DOHH2 (cell line): ENCODE measurements around the gene BLOC1S5.

Experiments used
- H3F3A ChIP-seq: fragments of 200-600 bp; sonication (generic), shearing (Covaris generic); 2 replicates; pipeline ENCODE4 v1.6.0; 2016; ENCODE audit warnings: antibody characterized with exemption, mild to moderate bottlenecking; ENCODE audit not compliant: control insufficient read depth, insufficient read depth
- H3K27ac ChIP-seq: fragments of 200-600 bp; sonication (generic); 2 replicates; pipeline ENCODE4 v1.5.1; 2014; ENCODE audit warnings: low read depth, mild to moderate bottlenecking, low read length, moderate library complexity
- H3K27me3 ChIP-seq: fragments of 200-600 bp; sonication (generic); 2 replicates; pipeline ENCODE4 v1.6.1; 2014; ENCODE audit warnings: mild to moderate bottlenecking, low read length, mixed read lengths; ENCODE audit not compliant: control insufficient read depth
- H3K36me3 ChIP-seq: fragments of 200-600 bp; sonication (generic); 2 replicates; pipeline ENCODE4 v1.6.1; 2014; ENCODE audit warnings: mild to moderate bottlenecking, low read length, moderate library complexity, mixed read lengths; ENCODE audit not compliant: control insufficient read depth
- H3K4me1 ChIP-seq: fragments of 200-600 bp; sonication (generic); 2 replicates; pipeline ENCODE4 v1.6.1; 2014; ENCODE audit warnings: mild to moderate bottlenecking, low read length, mixed read lengths; ENCODE audit not compliant: control insufficient read depth
- H3K4me2 ChIP-seq: fragments of 200-600 bp; sonication (generic); 2 replicates; pipeline ENCODE4 v1.6.0; 2014; ENCODE audit warnings: mild to moderate bottlenecking, low read length, moderate library complexity
- H3K4me3 ChIP-seq: fragments of 200-600 bp; sonication (generic); 2 replicates; pipeline ENCODE4 v1.5.1; 2014; ENCODE audit warnings: mild to moderate bottlenecking, low read length, mixed read lengths
- H3K79me2 ChIP-seq: fragments of 200-600 bp; sonication (generic); 2 replicates; pipeline ENCODE4 v1.6.1; 2014; ENCODE audit warnings: mild to moderate bottlenecking, low read length, mixed read lengths; ENCODE audit not compliant: control insufficient read depth
- H3K9me2 ChIP-seq: fragments of 200-600 bp; sonication (generic); replicated peaks from 2 replicates; pipeline ENCODE4 v1.6.1; 2014; ENCODE audit warnings: mild to moderate bottlenecking, low read length, mixed read lengths; ENCODE audit not compliant: control insufficient read depth
- H3K9me3 ChIP-seq: fragments of 200-600 bp; sonication (generic); 2 replicates; pipeline ENCODE4 v1.6.1; 2014; ENCODE audit warnings: antibody characterized with exemption, low read length, mixed read lengths; ENCODE audit not compliant: control insufficient read depth, insufficient read depth
- H4K20me1 ChIP-seq: fragments of 200-600 bp; sonication (generic); 2 replicates; pipeline ENCODE4 v1.6.0; 2014; ENCODE audit warnings: low read depth, mild to moderate bottlenecking, antibody characterized with exemption, low read length, moderate library complexity; ENCODE audit not compliant: control insufficient read depth, insufficient read depth
- EZH2phosphoT487 ChIP-seq: fragments of 200-600 bp; sonication (generic); IDR thresholded peaks from 2 replicates; pipeline ENCODE4 v1.6.1; 2017; ENCODE audit warnings: borderline replicate concordance, mild to moderate bottlenecking, antibody characterized with exemption, low read length, moderate library complexity, mixed read lengths
- TF ChIP-seq, protein P1 (sequence below): fragments of 200-600 bp; sonication (generic); IDR thresholded peaks from one replicate; pipeline ENCODE4 v1.5.1; 2014; ENCODE audit warnings: antibody characterized with exemption, mild to moderate bottlenecking, low read depth, low read length; ENCODE audit not compliant: poor library complexity, severe bottlenecking

Gene BLOC1S5

GRCh38 chr6:8105791-8106190, 41.6 kb upstream of the BLOC1S5 start:
- no peaks in the 10 kb centered on the region for H4K20me1 ChIP-seq
- no peak overlapping the region for H3K4me3 ChIP-seq
- H3K79me2 ChIP-seq: peaks cover 16% of the 10 kb centered on the region
- no peak overlapping the region for H3K4me2 ChIP-seq
- no peaks in the 10 kb centered on the region for H3K9me3 ChIP-seq
- H3K27ac ChIP-seq: no peak overlapping the region
- H3K36me3 ChIP-seq: peaks cover 8% of the 10 kb centered on the region
- peaks cover under 1% of the 10 kb centered on the region; the same call in 1 of the 2 replicates for H3K27me3 ChIP-seq
- H3K9me2 ChIP-seq: no peaks in the 10 kb centered on the region
- TF ChIP-seq, protein P1, sequence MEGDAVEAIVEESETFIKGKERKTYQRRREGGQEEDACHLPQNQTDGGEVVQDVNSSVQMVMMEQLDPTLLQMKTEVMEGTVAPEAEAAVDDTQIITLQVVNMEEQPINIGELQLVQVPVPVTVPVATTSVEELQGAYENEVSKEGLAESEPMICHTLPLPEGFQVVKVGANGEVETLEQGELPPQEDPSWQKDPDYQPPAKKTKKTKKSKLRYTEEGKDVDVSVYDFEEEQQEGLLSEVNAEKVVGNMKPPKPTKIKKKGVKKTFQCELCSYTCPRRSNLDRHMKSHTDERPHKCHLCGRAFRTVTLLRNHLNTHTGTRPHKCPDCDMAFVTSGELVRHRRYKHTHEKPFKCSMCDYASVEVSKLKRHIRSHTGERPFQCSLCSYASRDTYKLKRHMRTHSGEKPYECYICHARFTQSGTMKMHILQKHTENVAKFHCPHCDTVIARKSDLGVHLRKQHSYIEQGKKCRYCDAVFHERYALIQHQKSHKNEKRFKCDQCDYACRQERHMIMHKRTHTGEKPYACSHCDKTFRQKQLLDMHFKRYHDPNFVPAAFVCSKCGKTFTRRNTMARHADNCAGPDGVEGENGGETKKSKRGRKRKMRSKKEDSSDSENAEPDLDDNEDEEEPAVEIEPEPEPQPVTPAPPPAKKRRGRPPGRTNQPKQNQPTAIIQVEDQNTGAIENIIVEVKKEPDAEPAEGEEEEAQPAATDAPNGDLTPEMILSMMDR: no peak
- TF ChIP-seq EZH2phosphoT487: no peak
- no peaks in the 10 kb centered on the region for H3F3A ChIP-seq
- peaks cover 7% of the 10 kb centered on the region for H3K4me1 ChIP-seq

- TF ChIP-seq, protein P1: no peak
- no peak for TF ChIP-seq EZH2phosphoT487
These were observed 39.5 kb upstream of the BLOC1S5 start for GRCh38 chr6:8103726-8104125.

DNA sequence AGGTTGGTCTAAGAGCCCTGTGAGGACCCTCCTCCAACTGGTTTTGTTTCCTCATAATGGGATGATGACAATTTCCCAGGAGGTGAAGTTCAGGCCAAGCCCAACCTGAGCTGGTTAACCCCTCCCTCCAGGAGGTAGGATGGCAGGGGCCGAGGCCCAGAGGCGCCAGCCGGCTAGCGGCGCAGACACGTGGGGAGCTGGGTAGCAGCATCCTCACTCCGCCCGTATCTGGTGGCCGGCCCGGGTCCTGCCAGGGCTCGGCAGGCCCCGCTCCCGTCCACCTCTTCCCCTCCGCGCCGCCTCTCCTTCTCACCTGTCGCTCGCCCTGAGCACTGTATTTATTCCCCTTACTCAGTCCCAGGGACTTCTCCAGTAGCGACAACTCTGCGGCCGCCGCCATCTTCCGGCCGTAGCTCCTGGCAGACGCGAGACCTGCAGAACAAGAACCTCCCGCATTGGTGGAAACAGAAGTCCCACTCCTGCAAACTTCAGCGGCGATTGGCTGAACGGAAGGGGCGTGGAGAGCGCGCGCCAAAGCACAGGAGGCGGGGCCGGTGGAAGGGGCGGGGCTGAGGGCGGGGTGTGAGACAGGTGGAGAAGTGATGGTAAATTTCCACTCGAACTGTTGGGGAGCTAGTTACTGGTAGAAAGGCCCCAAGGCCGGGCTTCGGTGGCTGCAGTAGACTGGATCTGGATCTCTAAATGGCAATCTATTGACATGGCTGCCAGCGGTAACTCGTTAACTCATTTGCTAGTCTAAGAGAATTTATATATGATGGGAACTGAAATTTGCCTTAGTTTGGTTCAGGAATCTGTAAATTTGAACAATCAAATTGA, 38.2 kb upstream of the BLOC1S5 start, which contains the start of gene EEF1E1:
Gene EEF1E1, minus strand, starts transcription at position 427 of the 837 bp plus-strand sequence. Its CDS starts 27 bp downstream, at position 400.
- peaks cover 10% of the 10 kb centered on the region for H4K20me1 ChIP-seq
- no peaks in the 10 kb centered on the region for H3K9me3 ChIP-seq
- peak within 1 kb of the TSS; percentile 94 for H3K4me2 ChIP-seq
- TF ChIP-seq EZH2phosphoT487: no peak
- TF ChIP-seq, protein P1: no peak
- no peaks in the 10 kb centered on the region for H3K27me3 ChIP-seq
- no peaks in the 10 kb centered on the region for H3K9me2 ChIP-seq
- no peaks in the 10 kb centered on the region for H3F3A ChIP-seq
- peaks cover 25% of the 10 kb centered on the region for H3K4me1 ChIP-seq
- peaks cover 50% of the 10 kb centered on the region for H3K79me2 ChIP-seq
- H3K4me3 ChIP-seq: peak within 1 kb of the TSS; percentile 93
- peaks cover 43% of the 10 kb centered on the region for H3K36me3 ChIP-seq
- H3K27ac ChIP-seq: peak within 1 kb of the TSS; percentile 37

More at GRCh38 chr6:8103726-8104125, 39.5 kb upstream of the BLOC1S5 start:
- Histone ChIP-seq H3K9me3 (no peaks in the 10 kb centered on the region), H3K79me2 (peaks cover 36% of the 10 kb centered on the region), H3K9me2 (no peaks in the 10 kb centered on the region), H3K36me3 (peaks cover 29% of the 10 kb centered on the region), H3K4me1 (peaks cover 25% of the 10 kb centered on the region), H4K20me1 (peaks cover 8% of the 10 kb centered on the region), H3K4me2 (no peak overlapping the region), H3K27me3 (no peaks in the 10 kb centered on the region), H3F3A (no peaks in the 10 kb centered on the region), H3K27ac (no peak overlapping the region), H3K4me3 (no peak overlapping the region)
